HEK293 (cell line): ENCODE measurements around the gene PRPF18.

Source experiments
- BCL6B ChIP-seq: fragments of 450-650 bp; formaldehyde crosslinking; IDR thresholded peaks from 2 replicates; pipeline ENCODE4 v1.5.1; 2017; ENCODE audit warnings: missing biosample characterization, missing genetic modification characterization
- GFI1B ChIP-seq: fragments of 450-650 bp; formaldehyde crosslinking; IDR thresholded peaks from 2 replicates; pipeline ENCODE4 v1.5.1; 2016; ENCODE audit warnings: missing biosample characterization, missing genetic modification characterization
- KLF8 ChIP-seq: fragments of 450-650 bp; formaldehyde crosslinking; IDR thresholded peaks from 2 replicates; pipeline ENCODE4 v1.5.1; 2016; ENCODE audit warnings: missing biosample characterization, missing genetic modification characterization
- OVOL3 ChIP-seq: fragments of 450-650 bp; formaldehyde crosslinking; IDR thresholded peaks from 2 replicates; pipeline ENCODE4 v1.5.1; 2016; ENCODE audit warnings: missing biosample characterization, missing genetic modification characterization
- PATZ1 ChIP-seq: fragments of 450-650 bp; formaldehyde crosslinking; IDR thresholded peaks from 2 replicates; pipeline ENCODE4 v1.5.1; 2016; ENCODE audit warnings: missing biosample characterization, missing genetic modification characterization
- PBX3 ChIP-seq: sonication (generic); formaldehyde crosslinking; IDR thresholded peaks from 2 replicates; pipeline ENCODE4 v1.8.1; 2022; ENCODE audit warnings: mild to moderate bottlenecking, moderate library complexity, missing genetic modification reagents
- PRDM10 ChIP-seq: fragments of 450-650 bp; formaldehyde crosslinking; IDR thresholded peaks from 2 replicates; pipeline ENCODE4 v1.5.1; 2016; ENCODE audit warnings: missing biosample characterization, missing genetic modification characterization
- PRDM6 ChIP-seq: fragments of 450-650 bp; formaldehyde crosslinking; IDR thresholded peaks from 2 replicates; pipeline ENCODE4 v1.5.1; 2017; ENCODE audit warnings: missing biosample characterization, missing genetic modification characterization
- SP2 ChIP-seq: fragments of 450-650 bp; formaldehyde crosslinking; IDR thresholded peaks from 2 replicates; pipeline ENCODE4 v1.5.1; 2016; ENCODE audit warnings: missing biosample characterization, missing genetic modification characterization
- TRIM28 ChIP-seq: IDR thresholded peaks from 2 replicates; pipeline ENCODE4 v1.6.1; 2011; ENCODE audit warnings: low read length, control low read depth, borderline replicate concordance
- ZNF10 ChIP-seq: fragments of 450-650 bp; formaldehyde crosslinking; IDR thresholded peaks from 2 replicates; pipeline ENCODE4 v1.5.1; 2017; ENCODE audit warnings: missing biosample characterization, missing genetic modification characterization
- ZNF138 ChIP-seq: fragments of 450-650 bp; formaldehyde crosslinking; IDR thresholded peaks from 2 replicates; pipeline ENCODE4 v1.5.1; 2016; ENCODE audit warnings: missing biosample characterization, missing genetic modification characterization, borderline replicate concordance
- ZNF155 ChIP-seq: fragments of 450-650 bp; formaldehyde crosslinking; IDR thresholded peaks from 2 replicates; pipeline ENCODE4 v1.5.1; 2016; ENCODE audit warnings: missing biosample characterization, missing genetic modification characterization
- ZNF174 ChIP-seq: fragments of 450-650 bp; formaldehyde crosslinking; IDR thresholded peaks from 2 replicates; pipeline ENCODE4 v1.5.0; 2017; ENCODE audit warnings: missing biosample characterization, mild to moderate bottlenecking, missing genetic modification characterization
- ZNF175 ChIP-seq: fragments of 450-650 bp; formaldehyde crosslinking; IDR thresholded peaks from 2 replicates; pipeline ENCODE4 v1.5.1; 2016; ENCODE audit warnings: missing biosample characterization, missing genetic modification characterization
- ZNF184 ChIP-seq: fragments of 450-650 bp; IDR thresholded peaks from 2 replicates; pipeline ENCODE4 v1.5.1; 2018; ENCODE audit warnings: missing biosample characterization, mild to moderate bottlenecking, missing genetic modification characterization
- ZNF214 ChIP-seq: fragments of 450-650 bp; formaldehyde crosslinking; IDR thresholded peaks from 2 replicates; pipeline ENCODE4 v1.5.1; 2017; ENCODE audit warnings: missing biosample characterization, mild to moderate bottlenecking, missing genetic modification characterization, borderline replicate concordance
- ZNF239 ChIP-seq: fragments of 450-650 bp; formaldehyde crosslinking; IDR thresholded peaks from 2 replicates; pipeline ENCODE4 v1.5.1; 2016; ENCODE audit warnings: missing biosample characterization, missing genetic modification characterization
- ZNF266 ChIP-seq: fragments of 450-650 bp; formaldehyde crosslinking; IDR thresholded peaks from 2 replicates; pipeline ENCODE4 v1.5.1; 2016; ENCODE audit warnings: missing biosample characterization, missing genetic modification characterization, low read depth
- ZNF449 ChIP-seq: fragments of 450-650 bp; formaldehyde crosslinking; IDR thresholded peaks from 2 replicates; pipeline ENCODE4 v1.5.1; 2017; ENCODE audit warnings: missing biosample characterization, mild to moderate bottlenecking, missing genetic modification characterization, moderate library complexity
- ZNF510 ChIP-seq: fragments of 450-650 bp; formaldehyde crosslinking; IDR thresholded peaks from 2 replicates; pipeline ENCODE4 v1.5.1; 2018; ENCODE audit warnings: mild to moderate bottlenecking, missing genetic modification characterization, missing biosample characterization; ENCODE audit not compliant: insufficient replicate concordance
- ZNF558 ChIP-seq: fragments of 450-650 bp; formaldehyde crosslinking; IDR thresholded peaks from 2 replicates; pipeline ENCODE4 v1.5.1; 2016; ENCODE audit warnings: missing biosample characterization, missing genetic modification characterization
- ZNF560 ChIP-seq: fragments of 450-650 bp; formaldehyde crosslinking; IDR thresholded peaks from 2 replicates; pipeline ENCODE4 v1.5.1; 2017; ENCODE audit warnings: missing biosample characterization, missing genetic modification characterization, borderline replicate concordance
- ZNF629 ChIP-seq: fragments of 450-650 bp; formaldehyde crosslinking; IDR thresholded peaks from 2 replicates; pipeline ENCODE4 v1.5.1; 2017; ENCODE audit warnings: missing biosample characterization, missing genetic modification characterization
- ZNF704 ChIP-seq: fragments of 450-650 bp; formaldehyde crosslinking; IDR thresholded peaks from 2 replicates; pipeline ENCODE4 v1.5.1; 2016; ENCODE audit warnings: missing biosample characterization, missing genetic modification characterization

The PRPF18 gene

GRCh38 chr10:13637303-13637856, 50.6 kb downstream of the PRPF18 start (continued):
- TF ChIP-seq ZNF560 (no peak), ZNF704 (tag by site-specific recombination) (no peak), PRDM6 (tag by site-specific recombination) (peak; percentile 79), KLF8 (tag by site-specific recombination) (0 out of 2 replicates have a peak, but pooled peaks have one; percentile 24), PBX3 (no peak), ZNF266 (tag by site-specific recombination) (no peak), SP2 (tag by site-specific recombination) (no peak), ZNF10 (tag by site-specific recombination) (no peak), ZNF155 (no peak), ZNF175 (no peak), GFI1B (no peak), ZNF558 (tag by site-specific recombination) (no peak), ZNF184 (tag by site-specific recombination) (no peak), ZNF174 (tag by site-specific recombination) (no peak), OVOL3 (tag by site-specific recombination) (peak; percentile 72; the same call in 1 of the 2 replicates), BCL6B (tag by site-specific recombination) (no peak), ZNF629 (tag by site-specific recombination) (peak; percentile 68; the same call in 1 of the 2 replicates), ZNF138 (no peak), TRIM28 (no peak), PATZ1 (tag by site-specific recombination) (no peak), PRDM10 (tag by site-specific recombination) (no peak), ZNF510 (tag by site-specific recombination) (no peak), ZNF239 (no peak), ZNF214 (tag by site-specific recombination) (no peak), ZNF449 (tag by site-specific recombination) (no peak)
